ENCODE measurements around the gene BTBD9. TPM values are rescaled to one million over a fixed set of nuclear protein-coding genes. Genes with fewer than 3 reads are reported as not detected.
A peak's percentile ranks its signal among the peaks of the same experiment; 100 is the strongest.

BTBD9 gene
- total and polyA plus RNA-seq, 7 experiments from 2014 or later = 12.7 to 58.8 (median 37.8) TPM

DNA sequence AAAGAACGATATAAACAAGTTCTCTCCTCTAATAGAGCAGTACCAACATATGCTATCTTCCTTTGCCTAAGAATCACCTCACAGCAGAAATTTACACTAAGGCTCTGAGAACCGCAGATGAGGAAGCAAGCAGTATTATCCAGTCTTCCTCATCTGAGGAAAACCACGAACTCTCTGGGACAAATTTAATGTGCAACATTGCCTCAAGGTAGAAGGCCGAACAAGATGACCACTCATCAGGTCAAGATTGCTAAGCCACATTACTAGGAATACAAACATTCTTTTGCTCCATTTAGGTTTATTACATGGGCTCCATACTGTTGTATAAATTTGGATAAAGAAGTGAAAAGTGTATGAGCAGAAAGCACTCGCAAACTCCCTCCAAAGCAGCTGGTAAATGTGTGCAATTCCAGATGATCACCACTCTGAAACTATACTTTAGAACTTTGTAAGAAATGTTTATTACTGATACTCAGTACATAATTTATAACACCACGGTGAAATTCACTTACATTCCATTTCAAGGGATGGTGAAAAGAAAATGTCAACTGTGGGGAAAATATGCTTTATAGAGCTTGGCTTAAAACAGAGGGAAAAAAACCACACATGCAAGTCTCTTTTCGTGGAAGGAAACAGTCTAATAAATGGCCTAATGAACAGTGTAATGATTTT lies 398.4 kb downstream of the BTBD9 start:
- no peaks in the 10 kb centered on the region for H3K27me3 Mint-ChIP-seq
- H3K36me3 Mint-ChIP-seq = peaks cover 0 to 48% (median 36%) of the 10 kb centered on the region in 5 donors
- Histone ChIP-seq H3K9me3 (ENCODE audit: control insufficient read depth in 2 of 3, low read length in 3 of 3) (no peaks in the 10 kb centered on the region), H3K4me1 (ENCODE audit: control insufficient read depth in 2 of 2, insufficient read depth in 2 of 2, low read length in 2 of 2) (no peaks in the 10 kb centered on the region), H3K27me3 (ENCODE audit: control insufficient read depth in 2 of 2, insufficient read depth in 2 of 2, low read length in 2 of 2) (no peaks in the 10 kb centered on the region), H3K36me3 (ENCODE audit: control insufficient read depth in 2 of 3, insufficient read depth in 3 of 3, low read length in 3 of 3) (no peaks in the 10 kb centered on the region), H3K4me3 (ENCODE audit: low read length) (no peak overlapping the region), H3K27ac (ENCODE audit: low read depth, low read length) (no peak overlapping the region)
- DNase-seq (no peak), ATAC-seq (no peak)
- no peaks in the 10 kb centered on the region for H3K9me3 Mint-ChIP-seq
- ChIA-PET CTCF (no interaction called here), POLR2A (no interaction called here)
- intact Hi-C loops (cut with micrococcal nuclease) = no loop called here
- no peak overlapping the region for H3K27ac Mint-ChIP-seq
- H3K4me3 Mint-ChIP-seq = no peak overlapping the region
- peaks cover 0 to 4% (median 0%) of the 10 kb centered on the region in 7 donors for H3K4me1 Mint-ChIP-seq

DNA sequence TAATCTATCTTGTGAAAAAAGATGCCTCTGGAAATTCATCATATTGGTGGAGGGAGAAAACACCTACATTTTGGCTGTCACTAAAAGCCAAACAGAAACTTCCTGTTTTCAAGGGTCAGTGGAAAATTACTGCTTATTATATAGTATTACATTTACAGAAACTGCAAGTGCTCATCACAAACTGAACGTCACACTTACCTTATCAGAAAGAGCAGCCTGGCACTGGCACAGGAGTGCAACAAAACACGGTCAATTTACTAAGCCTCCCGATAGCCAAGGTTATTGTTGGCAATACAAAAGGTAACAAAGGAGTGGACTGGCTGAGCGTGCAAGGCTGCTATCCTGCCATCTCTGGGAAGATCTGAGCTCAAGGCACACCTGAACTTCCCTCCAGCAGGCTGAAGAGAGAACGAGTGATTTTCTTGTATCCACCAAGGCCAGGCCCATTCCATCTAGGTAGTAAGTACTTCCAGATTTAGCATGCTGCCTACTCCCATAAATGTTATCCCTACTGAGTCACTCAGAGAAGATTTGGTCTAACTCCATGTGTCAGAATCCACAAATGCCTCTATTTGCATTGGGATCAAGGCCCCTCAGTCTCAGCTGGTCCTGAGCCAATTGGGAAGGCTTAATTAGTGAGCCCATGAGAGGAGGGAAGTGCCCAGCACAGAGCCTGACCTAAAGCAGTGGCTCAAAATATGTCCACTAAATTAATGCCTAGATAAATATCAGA lies 399.8 kb downstream of the BTBD9 start:
- Histone ChIP-seq H3K9me3 (ENCODE audit: control insufficient read depth in 2 of 3, low read length in 3 of 3) (no peaks in the 10 kb centered on the region), H3K27me3 (ENCODE audit: control insufficient read depth in 2 of 2, insufficient read depth in 2 of 2, low read length in 2 of 2) (no peaks in the 10 kb centered on the region), H3K36me3 (ENCODE audit: control insufficient read depth in 2 of 3, insufficient read depth in 3 of 3, low read length in 3 of 3) (no peaks in the 10 kb centered on the region), H3K4me1 (ENCODE audit: control insufficient read depth in 2 of 2, insufficient read depth in 2 of 2, low read length in 2 of 2) (no peaks in the 10 kb centered on the region), H3K4me3 (ENCODE audit: low read length) (no peak overlapping the region), H3K27ac (ENCODE audit: low read depth, low read length) (no peak overlapping the region)
- no peaks in the 10 kb centered on the region for H3K9me3 Mint-ChIP-seq
- H3K4me1 Mint-ChIP-seq = peaks cover 0 to 4% (median 3%) of the 10 kb centered on the region in 7 donors
- H3K27ac Mint-ChIP-seq = peak overlapping the region in 1 of 9 donors; percentile 68
- ChIA-PET CTCF (interaction anchor here (0.6 kb wide), 1 partner anchor 239 kb away, joined by 3 read pairs; no protein-coding TSS in a partner anchor), POLR2A (no interaction called here)
- intact Hi-C loops (cut with micrococcal nuclease) = no loop called here
- H3K4me3 Mint-ChIP-seq = no peak overlapping the region
- DNase-seq = no peak
- H3K27me3 Mint-ChIP-seq = no peaks in the 10 kb centered on the region
- peaks cover 0 to 36% (median 29%) of the 10 kb centered on the region in 5 donors for H3K36me3 Mint-ChIP-seq
- no peak for ATAC-seq

DNA sequence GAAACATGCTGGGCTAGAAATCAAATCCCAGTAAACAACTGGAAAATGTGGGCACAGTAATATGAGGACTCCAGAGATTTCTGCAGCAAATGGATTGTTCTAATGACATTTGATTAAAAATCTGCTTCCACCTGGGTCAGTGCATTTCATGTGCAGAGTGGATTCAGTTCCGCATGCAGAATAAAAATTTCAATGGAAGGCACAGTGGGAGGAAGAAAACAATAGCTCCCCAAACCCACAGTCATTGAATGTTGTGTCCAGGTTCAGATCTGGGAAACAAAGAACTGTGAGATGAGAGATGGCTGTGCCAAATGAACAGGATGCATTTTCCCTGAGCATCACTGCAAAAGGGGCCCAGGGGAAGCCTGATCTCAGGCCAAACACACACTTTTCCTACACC lies 403.1 kb downstream of the BTBD9 start:
- Histone ChIP-seq H3K27me3 (ENCODE audit: control insufficient read depth in 2 of 2, insufficient read depth in 2 of 2, low read length in 2 of 2) (no peaks in the 10 kb centered on the region), H3K36me3 (ENCODE audit: control insufficient read depth in 2 of 3, insufficient read depth in 3 of 3, low read length in 3 of 3) (no peaks in the 10 kb centered on the region), H3K4me1 (ENCODE audit: control insufficient read depth in 2 of 2, insufficient read depth in 2 of 2, low read length in 2 of 2) (no peaks in the 10 kb centered on the region), H3K4me3 (ENCODE audit: low read length) (no peak overlapping the region), H3K9me3 (ENCODE audit: control insufficient read depth in 2 of 3, low read length in 3 of 3) (no peaks in the 10 kb centered on the region), H3K27ac (ENCODE audit: low read depth, low read length) (no peak overlapping the region)
- Mint-ChIP-seq H3K9me3 (no peaks in the 10 kb centered on the region), H3K4me3 (no peak overlapping the region), H3K4me1 (peaks cover 0 to 4% (median 2%) of the 10 kb centered on the region in 7 donors), H3K27me3 (no peaks in the 10 kb centered on the region), H3K27ac (no peak overlapping the region), H3K36me3 (peaks cover 0 to 16% (median 13%) of the 10 kb centered on the region in 5 donors)
- no peak for ATAC-seq
- intact Hi-C loops (cut with micrococcal nuclease) = no loop called here
- ChIA-PET CTCF (no interaction called here), POLR2A (no interaction called here)
- no peak for DNase-seq

DNA sequence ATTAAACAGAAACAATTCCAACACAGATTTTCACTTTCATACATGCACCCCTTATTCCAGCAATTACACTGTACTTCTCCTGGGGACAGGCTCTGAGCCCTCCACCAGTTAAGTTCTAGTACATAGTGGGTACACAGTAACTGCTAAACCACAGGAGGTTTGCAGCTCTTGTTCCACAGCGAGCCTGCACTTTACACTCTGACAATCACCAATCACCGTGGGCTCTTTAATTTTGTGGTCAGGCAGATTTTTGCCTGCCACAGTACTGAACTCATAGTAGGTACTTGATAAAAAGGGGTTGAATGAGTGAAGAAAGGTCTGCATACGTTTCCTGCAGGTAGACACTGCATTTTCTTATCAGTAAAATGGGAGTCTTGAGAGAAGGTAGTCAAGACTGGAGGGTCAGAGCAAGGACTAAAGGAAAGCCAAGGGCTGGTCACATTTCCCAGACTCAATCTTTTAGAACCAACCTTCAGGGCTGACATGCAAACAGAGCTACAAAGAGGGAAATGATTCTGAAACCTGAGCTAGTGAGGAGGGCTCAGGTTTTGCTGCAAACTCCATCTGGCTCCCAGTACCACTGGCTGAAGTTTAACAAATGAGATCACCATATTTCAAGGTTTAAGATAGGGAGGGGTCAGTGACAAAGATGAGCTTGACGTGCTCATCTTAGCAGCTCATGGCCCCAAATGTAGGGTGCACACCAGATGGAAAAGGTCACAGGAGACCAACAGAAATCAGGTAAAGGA lies 404.6 kb downstream of the BTBD9 start:
- intact Hi-C loops (cut with micrococcal nuclease) = no loop called here
- H3K4me3 Mint-ChIP-seq = no peak overlapping the region
- no peak for DNase-seq
- Histone ChIP-seq H3K27ac (ENCODE audit: low read depth, low read length) (no peak overlapping the region), H3K9me3 (ENCODE audit: control insufficient read depth in 2 of 3, low read length in 3 of 3) (no peaks in the 10 kb centered on the region), H3K4me1 (ENCODE audit: control insufficient read depth in 2 of 2, insufficient read depth in 2 of 2, low read length in 2 of 2) (no peaks in the 10 kb centered on the region), H3K4me3 (ENCODE audit: low read length) (no peak overlapping the region), H3K36me3 (ENCODE audit: control insufficient read depth in 2 of 3, insufficient read depth in 3 of 3, low read length in 3 of 3) (no peaks in the 10 kb centered on the region), H3K27me3 (ENCODE audit: control insufficient read depth in 2 of 2, insufficient read depth in 2 of 2, low read length in 2 of 2) (no peaks in the 10 kb centered on the region)
- no peak overlapping the region for H3K27ac Mint-ChIP-seq
- CTCF ChIA-PET = no interaction called here
- H3K9me3 Mint-ChIP-seq = no peaks in the 10 kb centered on the region
- peaks cover 0 to 4% (median 2%) of the 10 kb centered on the region in 7 donors for H3K4me1 Mint-ChIP-seq
- POLR2A ChIA-PET = interaction anchor here (0.8 kb wide), 1 partner anchor 11 kb away, joined by 3 read pairs; no protein-coding TSS in a partner anchor
- H3K27me3 Mint-ChIP-seq = no peaks in the 10 kb centered on the region
- peaks cover 0 to 19% (median 11%) of the 10 kb centered on the region in 5 donors for H3K36me3 Mint-ChIP-seq
- no peak for ATAC-seq

DNA sequence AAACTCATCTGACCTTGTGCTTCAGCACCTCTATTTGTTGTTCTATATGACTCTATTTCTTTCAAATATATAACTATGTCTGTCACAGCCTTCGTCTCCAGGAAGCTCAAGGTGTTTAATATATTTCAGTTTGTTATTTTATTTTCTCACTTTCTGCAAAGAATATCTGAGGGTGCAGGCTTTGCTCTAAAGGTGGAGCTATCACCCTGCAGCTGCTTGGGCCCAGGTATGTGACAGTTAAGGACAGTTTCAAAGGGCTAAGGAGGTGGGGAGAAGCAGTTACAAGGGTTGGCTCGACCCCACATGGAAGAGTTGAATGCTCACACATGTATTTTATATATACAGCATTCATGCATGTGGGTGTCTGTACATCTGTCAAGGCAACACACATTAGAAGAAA lies 405.6 kb downstream of the BTBD9 start:
- DNase-seq (no peak), ATAC-seq (no peak)
- no peak overlapping the region for H3K4me3 ChIP-seq (ENCODE audit: low read length)
- no peaks in the 10 kb centered on the region for H3K27me3 ChIP-seq (ENCODE audit: control insufficient read depth in 2 of 2, insufficient read depth in 2 of 2, low read length in 2 of 2)
- no peak overlapping the region for H3K4me3 Mint-ChIP-seq
- H3K9me3 Mint-ChIP-seq = peaks cover 0 to 6% (median 0%) of the 10 kb centered on the region in 11 donors
- intact Hi-C loops (cut with micrococcal nuclease) = no loop called here
- no peaks in the 10 kb centered on the region for H3K36me3 ChIP-seq (ENCODE audit: control insufficient read depth in 2 of 3, insufficient read depth in 3 of 3, low read length in 3 of 3)
- H3K27ac Mint-ChIP-seq = no peak overlapping the region
- POLR2A ChIA-PET = no interaction called here
- H3K27ac ChIP-seq (ENCODE audit: low read depth, low read length) = no peak overlapping the region
- peaks cover 0 to 8% (median 4%) of the 10 kb centered on the region in 7 donors for H3K4me1 Mint-ChIP-seq
- peaks cover 0 to 27% (median 11%) of the 10 kb centered on the region in 5 donors for H3K36me3 Mint-ChIP-seq
- no peaks in the 10 kb centered on the region for H3K4me1 ChIP-seq (ENCODE audit: control insufficient read depth in 2 of 2, insufficient read depth in 2 of 2, low read length in 2 of 2)
- no peaks in the 10 kb centered on the region for H3K9me3 ChIP-seq (ENCODE audit: control insufficient read depth in 2 of 3, low read length in 3 of 3)
- H3K27me3 Mint-ChIP-seq = no peaks in the 10 kb centered on the region
- CTCF ChIA-PET = no interaction called here

DNA sequence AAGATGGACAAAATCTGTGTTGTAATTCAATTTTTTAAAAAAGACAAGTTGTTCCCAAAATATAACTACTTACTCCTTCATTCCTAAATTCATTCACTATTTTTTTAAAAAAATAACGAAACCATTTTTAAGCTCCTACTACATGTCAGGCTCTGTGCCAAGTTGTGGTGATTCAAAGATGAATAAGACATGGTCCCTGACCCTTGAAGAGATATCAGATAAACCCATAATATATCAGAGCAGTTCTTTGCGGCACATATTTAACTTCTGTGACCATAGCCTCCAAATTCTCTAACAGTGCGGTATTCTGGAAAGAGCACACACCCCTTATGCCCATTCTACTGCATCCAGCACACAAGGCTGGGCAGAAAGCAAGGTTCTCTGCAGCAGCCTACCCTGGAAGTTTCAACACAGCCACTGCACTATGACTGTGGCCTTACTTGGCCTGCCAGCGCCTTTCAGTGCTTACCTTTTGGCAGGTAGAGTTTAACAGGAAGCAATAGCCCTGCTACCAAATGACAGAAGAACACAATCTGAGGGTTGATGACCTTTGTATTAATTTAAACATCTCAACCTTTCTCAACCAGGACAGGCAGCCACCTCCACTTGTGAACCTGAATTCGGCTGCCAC lies 406.5 kb downstream of the BTBD9 start:
- Histone ChIP-seq H3K36me3 (ENCODE audit: control insufficient read depth in 2 of 3, insufficient read depth in 3 of 3, low read length in 3 of 3) (no peaks in the 10 kb centered on the region), H3K9me3 (ENCODE audit: control insufficient read depth in 2 of 3, low read length in 3 of 3) (no peaks in the 10 kb centered on the region), H3K4me1 (ENCODE audit: control insufficient read depth in 2 of 2, insufficient read depth in 2 of 2, low read length in 2 of 2) (no peaks in the 10 kb centered on the region), H3K4me3 (ENCODE audit: low read length) (no peak overlapping the region), H3K27me3 (ENCODE audit: control insufficient read depth in 2 of 2, insufficient read depth in 2 of 2, low read length in 2 of 2) (no peaks in the 10 kb centered on the region), H3K27ac (ENCODE audit: low read depth, low read length) (no peak overlapping the region)
- Mint-ChIP-seq H3K9me3 (peaks cover 0 to 6% (median 0%) of the 10 kb centered on the region in 11 donors), H3K4me1 (peaks cover 0 to 8% (median 4%) of the 10 kb centered on the region in 7 donors), H3K27me3 (no peaks in the 10 kb centered on the region), H3K27ac (no peak overlapping the region), H3K4me3 (no peak overlapping the region), H3K36me3 (peaks cover 0 to 27% (median 11%) of the 10 kb centered on the region in 5 donors)
- intact Hi-C loops (cut with micrococcal nuclease) = no loop called here
- ChIA-PET CTCF (no interaction called here), POLR2A (no interaction called here)
- DNase-seq (no peak), ATAC-seq (no peak)

All from naive thymus-derived CD4-positive, alpha-beta T cell (primary cell).